CD4-positive, alpha-beta T cell (primary cell): ENCODE data around the gene MUC6. TPM values are rescaled to one million over a fixed set of nuclear protein-coding genes. Genes with fewer than 3 reads are reported as not detected.

Source experiments
- ATAC-seq: fragments of 200-7000 bp; cut with Tn5 transposase; one replicate; pipeline ENCODE4 v1.10.0; 2022; ENCODE audit warnings: mild to moderate bottlenecking; ENCODE audit not compliant: poor library complexity
- CTCF ChIA-PET: fragments of 350-600 bp; sonication (Branson Sonifier 250); formaldehyde crosslinking; loops from one replicate; lab custom pipeline; 2021; ENCODE audit warnings: antibody characterized with exemption, inconsistent platforms; lab: Charles Lee
- POLR2A ChIA-PET: fragments of 350-600 bp; sonication (Branson Sonifier 250); formaldehyde crosslinking; loops from one replicate; lab custom pipeline; 2021; ENCODE audit warnings: antibody characterized with exemption, inconsistent platforms; lab: Charles Lee
- DNase-seq, 14 experiments: peaks; one replicate each; pipeline ENCODE4 v3.0.0-alpha.2; 2013 to 2020; ENCODE audit warnings: mixed read lengths in 2 of 14
- H3K27ac ChIP-seq, 2 donors: one replicate each; pipeline versions ENCODE4 v1.5.1 to v1.7.0; 2013; ENCODE audit warnings: low read length in 2 of 2, low read depth in 1 of 2, mild to moderate bottlenecking in 1 of 2
- H3K27me3 ChIP-seq, 2 experiments: 1 replicate in 1 of 2; 2 replicates in 1 of 2; pipeline versions ENCODE4 v1.6.1 to v1.7.0; 2013; ENCODE audit warnings: low read length in 2 of 2, control low read depth in 1 of 2, mild to moderate bottlenecking in 1 of 2, moderate library complexity in 1 of 2; ENCODE audit not compliant: insufficient read depth in 2 of 2, control insufficient read depth in 1 of 2
- H3K36me3 ChIP-seq: one replicate; pipeline ENCODE4 v1.6.1; 2013; ENCODE audit warnings: low read length, control low read depth; ENCODE audit not compliant: insufficient read depth
- H3K4me1 ChIP-seq: one replicate; pipeline ENCODE4 v1.6.1; 2013; ENCODE audit warnings: low read length, control low read depth; ENCODE audit not compliant: insufficient read depth
- H3K4me3 ChIP-seq: one replicate; pipeline ENCODE4 v1.5.1; 2013; ENCODE audit warnings: mild to moderate bottlenecking, low read length, moderate library complexity
- H3K9me3 ChIP-seq, 2 experiments: 1 replicate in 1 of 2; 2 replicates in 1 of 2; pipeline versions ENCODE4 v1.6.1 to v1.7.0; 2013; ENCODE audit warnings: low read length in 2 of 2, mild to moderate bottlenecking in 2 of 2, control low read depth in 1 of 2, moderate library complexity in 1 of 2; ENCODE audit not compliant: control insufficient read depth in 1 of 2, insufficient read depth in 1 of 2
- H3K27ac Mint-ChIP-seq: one replicate; pipeline ENCODE4 v1.8.0; 2020; ENCODE audit warnings: mixed read lengths
- H3K27me3 Mint-ChIP-seq: one replicate; pipeline ENCODE4 v1.8.0; 2021; ENCODE audit warnings: mixed read lengths
- H3K36me3 Mint-ChIP-seq: one replicate; pipeline ENCODE4 v1.8.0; 2021; ENCODE audit warnings: low read depth, mixed read lengths
- H3K4me1 Mint-ChIP-seq: one replicate; pipeline ENCODE4 v1.8.0; 2021; ENCODE audit warnings: low read depth, mixed read lengths
- H3K4me3 Mint-ChIP-seq: one replicate; pipeline ENCODE4 v1.8.0; 2020; ENCODE audit warnings: mild to moderate bottlenecking, mixed read lengths
- H3K9me3 Mint-ChIP-seq: one replicate; pipeline ENCODE4 v1.8.0; 2020; ENCODE audit warnings: mixed read lengths
- CTCF ChIP-seq: fragments of 200-600 bp; IDR thresholded peaks from one replicate; pipeline ENCODE4 v1.8.0; 2022; ENCODE audit warnings: antibody characterized with exemption, mild to moderate bottlenecking
- intact Hi-C, 2 experiments: fragments of 100-400 bp; cut with DNase I in 1 of 2; cut with micrococcal nuclease in 1 of 2; formaldehyde crosslinking; loops; one replicate each; pipeline versions ENCODE4 v1.15.1 to v1.9.0; 2023 to 2025; cut with DNase I, micrococcal nuclease
- total RNA-seq, 174 experiments: library from RNA in 2 of 174; stranded (reverse) in 2 of 174; gene quantifications; one replicate each; pipeline ENCODE4 v1.2.3 and lab custom pipeline; 2021 to 2026

Gene MUC6
- total RNA-seq, 2 experiments from 2014 or later: not detected

DNA sequence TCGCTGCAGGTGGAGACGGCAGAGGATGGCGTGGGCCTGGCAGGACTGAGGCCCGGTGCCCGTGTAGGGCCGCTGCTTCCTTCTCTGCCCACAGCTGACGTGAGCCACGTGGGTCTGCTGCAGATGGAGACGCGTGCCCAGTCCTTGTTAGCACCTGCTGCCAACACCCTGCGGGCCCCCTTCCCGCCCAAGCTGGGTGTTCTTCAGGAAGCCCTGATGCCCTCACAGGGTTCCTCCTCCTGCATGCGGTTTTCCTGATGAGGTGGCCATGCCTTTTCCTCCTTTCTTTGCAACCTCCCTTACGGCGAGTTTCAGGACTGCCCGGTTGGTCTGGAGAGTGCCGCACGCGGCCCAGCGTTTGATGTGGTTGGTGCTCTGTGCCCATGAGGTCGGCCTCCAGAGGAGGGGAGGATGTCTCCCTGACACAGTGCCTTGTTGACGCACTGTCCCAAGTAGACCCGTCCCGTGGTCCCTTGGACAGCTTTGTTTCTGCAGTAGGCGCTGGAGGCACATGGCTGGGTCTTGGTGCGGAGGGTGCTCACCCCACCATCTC lies 66.1 kb downstream of the MUC6 start:
- peak in 4 of 14 experiments; percentile 8 to 58 (median 52) for DNase-seq
- H3K9me3 ChIP-seq: no peaks in the 10 kb centered on the region
- H3K27ac Mint-ChIP-seq: peak overlapping the region; percentile 76
- ChIA-PET POLR2A (no interaction called here), CTCF (no interaction called here)
- peaks cover 44% of the 10 kb centered on the region for H3K36me3 ChIP-seq
- H3K4me3 Mint-ChIP-seq: no peak overlapping the region
- no peak for TF ChIP-seq CTCF
- no peaks in the 10 kb centered on the region for H3K27me3 Mint-ChIP-seq
- H3K27ac ChIP-seq: no peak overlapping the region
- intact Hi-C loops: no loop called here
- H3K4me1 Mint-ChIP-seq: peaks cover 25% of the 10 kb centered on the region
- peaks cover 42% of the 10 kb centered on the region for H3K4me1 ChIP-seq
- no peaks in the 10 kb centered on the region for H3K27me3 ChIP-seq
- no peak for ATAC-seq
- H3K9me3 Mint-ChIP-seq: no peaks in the 10 kb centered on the region
- peaks cover 59% of the 10 kb centered on the region for H3K36me3 Mint-ChIP-seq
- no peak overlapping the region for H3K4me3 ChIP-seq

DNA sequence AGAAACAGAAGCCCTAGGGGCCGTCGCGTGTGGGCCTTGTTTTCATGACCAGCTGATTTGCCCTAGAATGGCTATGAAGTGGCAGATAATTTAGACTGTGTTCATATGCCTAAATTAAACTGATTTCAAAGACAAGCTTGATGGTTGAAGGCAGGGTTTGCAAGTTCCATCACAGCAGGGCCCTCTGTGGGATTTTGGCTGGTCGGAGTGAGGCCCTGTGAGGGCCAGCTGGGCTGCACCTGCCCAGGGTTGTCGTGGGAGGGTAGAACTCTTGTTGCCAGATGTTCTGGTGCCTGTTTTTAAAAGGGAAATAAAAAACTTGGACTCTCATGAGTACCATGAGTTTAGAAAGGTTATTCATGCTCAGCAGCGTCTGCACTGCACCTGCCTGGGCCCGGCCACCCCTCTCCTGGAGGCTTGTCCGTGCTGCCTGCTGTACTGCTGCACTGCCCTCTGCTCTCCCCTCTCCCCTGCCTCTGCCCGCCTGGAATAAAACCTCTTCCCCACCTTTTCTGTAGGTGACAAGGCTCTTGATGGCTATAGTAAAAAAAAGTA lies 66.8 kb downstream of the MUC6 start:
- Histone ChIP-seq H3K9me3 (no peaks in the 10 kb centered on the region), H3K4me3 (no peak overlapping the region), H3K27me3 (no peaks in the 10 kb centered on the region), H3K4me1 (peaks cover 44% of the 10 kb centered on the region), H3K27ac (no peak overlapping the region), H3K36me3 (peaks cover 39% of the 10 kb centered on the region)
- Mint-ChIP-seq H3K4me3 (no peak overlapping the region), H3K27ac (peak overlapping the region; percentile 24), H3K9me3 (no peaks in the 10 kb centered on the region), H3K27me3 (no peaks in the 10 kb centered on the region), H3K4me1 (peaks cover 25% of the 10 kb centered on the region), H3K36me3 (peaks cover 59% of the 10 kb centered on the region)
- DNase-seq (no peak), ATAC-seq (no peak)
- ChIA-PET POLR2A (no interaction called here), CTCF (no interaction called here)
- TF ChIP-seq CTCF: no peak
- intact Hi-C loops: no loop called here

DNA sequence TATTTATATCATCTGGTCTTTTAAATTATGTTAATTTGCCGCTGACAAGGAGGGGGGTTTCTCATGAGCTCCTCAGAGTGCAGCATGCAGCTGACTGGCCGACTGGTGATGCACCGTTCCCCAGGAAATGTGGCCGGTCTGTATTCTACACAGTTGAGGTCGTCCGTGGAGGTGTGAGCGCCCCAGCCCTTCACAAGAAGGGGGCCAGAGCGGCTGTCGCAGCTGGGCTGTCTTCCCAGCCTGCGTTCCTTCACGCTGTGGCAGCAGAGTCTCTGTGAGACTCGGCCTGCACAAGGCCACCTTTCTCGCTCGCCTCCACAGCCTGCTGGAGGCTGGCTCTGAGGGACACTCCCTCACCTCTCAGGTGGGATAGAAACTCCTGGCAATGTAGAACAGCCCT lies 67.7 kb downstream of the MUC6 start:
- Histone ChIP-seq H3K27ac (no peak overlapping the region), H3K27me3 (no peaks in the 10 kb centered on the region), H3K4me1 (peaks cover 44% of the 10 kb centered on the region), H3K9me3 (no peaks in the 10 kb centered on the region), H3K4me3 (no peak overlapping the region), H3K36me3 (peaks cover 41% of the 10 kb centered on the region)
- ATAC-seq (no peak), DNase-seq (no peak)
- Mint-ChIP-seq H3K9me3 (no peaks in the 10 kb centered on the region), H3K4me3 (no peak overlapping the region), H3K4me1 (peaks cover 28% of the 10 kb centered on the region), H3K36me3 (peaks cover 59% of the 10 kb centered on the region), H3K27ac (no peak overlapping the region), H3K27me3 (no peaks in the 10 kb centered on the region)
- ChIA-PET CTCF (no interaction called here), POLR2A (no interaction called here)
- intact Hi-C loops: no loop called here
- TF ChIP-seq CTCF: no peak
